Naive thymus-derived CD8-positive, alpha-beta T cell (primary cell): ENCODE data around the gene SMIM45.

Experiments
- ATAC-seq, 2 donors: fragments of 150-1000 bp; cut with Tn5 transposase in 1 of 2; sonication (Bioruptor Pico), chemical (Tn5 transposase) in 1 of 2; 1 replicate in 1 of 2; 2 replicates in 1 of 2; pipeline ENCODE4 v1.10.0; 2021; ENCODE audit warnings: mild to moderate bottlenecking in 2 of 2, moderate library complexity in 2 of 2
- POLR2A ChIA-PET: fragments of 350-600 bp; sonication (Branson Sonifier 250); formaldehyde crosslinking; loops from one replicate; lab custom pipeline; 2021; ENCODE audit warnings: antibody characterized with exemption; lab: Charles Lee
- DNase-seq, 10 donors: peaks; one replicate each; pipeline versions ENCODE4 v3.0.0 to v3.0.0-alpha.2; 2020 to 2022
- H3K27ac Mint-ChIP-seq, 10 donors: one replicate each; pipeline ENCODE4 v1.8.0; 2020 to 2022; ENCODE audit warnings: mild to moderate bottlenecking in 10 of 10, mixed read lengths in 10 of 10, moderate library complexity in 4 of 10, inconsistent platforms in 1 of 10
- H3K27me3 Mint-ChIP-seq, 5 donors: one replicate each; pipeline ENCODE4 v1.8.0; 2021 to 2022; ENCODE audit warnings: mixed read lengths in 5 of 5
- H3K36me3 Mint-ChIP-seq, 3 donors: one replicate each; pipeline ENCODE4 v1.8.0; 2020 to 2022; ENCODE audit warnings: mixed read lengths in 3 of 3, mild to moderate bottlenecking in 2 of 3, inconsistent platforms in 1 of 3
- H3K4me1 Mint-ChIP-seq, 4 donors: one replicate each; pipeline ENCODE4 v1.8.0; 2021 to 2022; ENCODE audit warnings: mixed read lengths in 4 of 4
- H3K4me3 Mint-ChIP-seq, 10 donors: one replicate each; pipeline ENCODE4 v1.8.0; 2020 to 2022; ENCODE audit warnings: mild to moderate bottlenecking in 10 of 10, mixed read lengths in 10 of 10, moderate library complexity in 6 of 10, inconsistent platforms in 1 of 10
- H3K9me3 Mint-ChIP-seq, 9 donors: one replicate each; pipeline ENCODE4 v1.8.0; 2020 to 2022; ENCODE audit warnings: mixed read lengths in 9 of 9, mild to moderate bottlenecking in 3 of 9, inconsistent platforms in 1 of 9, moderate library complexity in 1 of 9

Gene SMIM45

GRCh38 chr22:41951898-41952474 is at the start of gene SMIM45:
SMIM45 (plus strand) TSS chr22:41952150.
- POLR2A ChIA-PET: interaction anchor here (0.6 kb wide), 1 partner anchor 167 kb away, joined by 3 read pairs; no protein-coding TSS in a partner anchor
- H3K4me1 Mint-ChIP-seq: peaks cover 0 to 11% (median 6%) of the 10 kb centered on the region in 4 donors
- H3K4me3 Mint-ChIP-seq: no peak within 1 kb of the TSS
- ATAC-seq (no peak), DNase-seq (no peak)
- peaks cover 0 to 3% (median 0%) of the 10 kb centered on the region in 5 donors for H3K27me3 Mint-ChIP-seq
- H3K27ac Mint-ChIP-seq: peak within 1 kb of the TSS in 1 of 10 donors; percentile 26
- H3K9me3 Mint-ChIP-seq: no peaks in the 10 kb centered on the region
- no peaks in the 10 kb centered on the region for H3K36me3 Mint-ChIP-seq

DNA sequence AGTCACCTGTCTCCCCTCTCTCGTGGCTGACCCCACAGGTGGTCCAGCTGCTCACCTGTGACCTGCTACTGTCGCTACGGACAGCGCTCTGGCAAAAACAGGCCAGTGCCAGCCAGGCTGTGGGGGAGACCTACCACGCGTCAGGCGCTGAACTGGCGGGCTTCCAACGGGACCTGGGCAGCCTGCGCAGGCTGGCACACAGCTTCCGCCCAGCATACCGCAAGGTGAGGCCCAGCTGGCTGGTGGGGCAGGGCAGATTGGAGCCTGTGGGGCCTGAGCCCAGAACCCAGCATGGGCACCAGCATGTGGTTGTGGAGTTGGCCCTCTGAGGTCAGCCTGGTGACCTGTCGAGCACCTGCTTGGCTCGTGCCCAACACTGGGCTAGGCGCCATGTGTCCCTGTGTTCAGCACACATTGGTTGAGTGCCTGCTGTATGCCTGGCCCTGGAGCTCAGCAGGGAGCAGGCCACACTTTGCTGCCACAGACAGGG is 49.0 kb upstream of the SMIM45 start:
- no peaks in the 10 kb centered on the region for H3K9me3 Mint-ChIP-seq
- DNase-seq (no peak), ATAC-seq (no peak)
- H3K27me3 Mint-ChIP-seq: no peaks in the 10 kb centered on the region
- no peak overlapping the region for H3K4me3 Mint-ChIP-seq
- no peak overlapping the region for H3K27ac Mint-ChIP-seq
- peaks cover 0 to 6% (median 4%) of the 10 kb centered on the region in 4 donors for H3K4me1 Mint-ChIP-seq
- POLR2A ChIA-PET: interaction anchor here (0.6 kb wide), 1 partner anchor 232 kb away, joined by 5 read pairs; no protein-coding TSS in a partner anchor
- peaks cover 0 to 32% (median under 1%) of the 10 kb centered on the region in 3 donors for H3K36me3 Mint-ChIP-seq

- Mint-ChIP-seq H3K27ac (no peak overlapping the region), H3K4me3 (no peak overlapping the region), H3K27me3 (peaks cover 0 to 7% (median 2%) of the 10 kb centered on the region in 5 donors), H3K36me3 (peaks cover 0 to 15% (median 0%) of the 10 kb centered on the region in 3 donors), H3K4me1 (peaks cover 7 to 22% (median 18%) of the 10 kb centered on the region in 4 donors), H3K9me3 (no peaks in the 10 kb centered on the region)
- no peak for ATAC-seq
- POLR2A ChIA-PET: no interaction called here
- DNase-seq: no peak
These were observed 47.2 kb upstream of the SMIM45 start for GRCh38 chr22:41904450-41905410.

DNA sequence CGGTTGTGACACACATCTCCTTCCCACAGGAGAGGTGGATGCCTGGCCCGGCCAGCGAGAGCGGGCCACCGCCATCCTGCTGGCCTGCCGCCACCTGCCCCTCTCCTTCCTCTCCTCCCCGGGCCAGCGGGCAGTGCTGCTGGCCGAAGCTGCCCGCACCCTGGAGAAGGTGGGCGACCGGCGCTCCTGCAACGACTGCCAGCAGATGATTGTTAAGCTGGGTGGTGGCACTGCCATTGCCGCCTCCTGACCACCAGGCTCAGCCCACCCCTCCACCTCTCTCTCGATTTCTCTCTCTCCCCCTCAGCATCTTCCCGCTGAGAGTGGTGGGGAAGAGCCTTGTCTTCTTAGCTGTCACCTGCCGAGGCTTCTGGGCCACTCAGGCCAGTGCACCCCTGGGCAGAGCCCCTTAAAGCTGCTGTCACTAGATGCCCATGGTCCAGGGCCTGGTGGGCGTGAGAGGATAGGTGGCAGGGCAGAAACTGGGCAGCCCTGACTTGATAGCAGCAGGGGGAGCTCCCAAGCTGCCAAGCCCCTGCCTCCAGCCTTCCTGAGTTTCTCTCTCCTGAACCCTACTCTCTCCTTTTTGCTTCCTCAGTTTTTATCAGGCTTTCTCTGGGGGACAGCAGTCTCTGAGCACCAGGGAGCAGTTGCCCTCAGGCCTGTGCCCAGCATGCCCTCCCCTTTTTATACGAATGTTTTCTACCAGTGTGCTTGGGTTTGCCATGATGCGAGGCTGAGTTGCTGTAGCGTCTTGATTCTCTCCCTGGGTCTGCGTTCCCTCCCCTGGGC is 46.3 kb upstream of the SMIM45 start:
- Mint-ChIP-seq H3K27me3 (peaks cover 0 to 9% (median 2%) of the 10 kb centered on the region in 5 donors), H3K27ac (peak overlapping the region in 1 of 10 donors; percentile 89)
- POLR2A ChIA-PET: no interaction called here

DNA sequence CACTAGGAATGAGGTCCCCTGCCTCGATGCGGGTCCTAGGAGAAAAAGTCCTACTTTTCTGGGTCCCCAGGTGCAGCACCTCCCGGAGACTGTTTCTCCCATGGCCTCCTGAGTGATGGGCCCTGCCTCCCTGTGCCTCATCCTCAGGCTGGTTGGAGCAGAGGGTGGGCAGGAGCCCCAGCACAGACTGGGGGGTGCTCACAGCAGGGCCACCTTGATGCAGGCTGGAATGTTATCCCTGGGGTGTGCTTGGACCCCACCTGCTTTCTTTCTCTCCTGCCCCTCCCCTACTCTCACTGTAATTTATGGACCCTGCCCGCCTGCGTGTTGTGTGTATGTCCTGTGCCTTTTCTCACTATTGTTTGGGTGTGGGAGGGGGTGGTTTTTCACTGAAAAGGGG is 45.1 kb upstream of the SMIM45 start:
- H3K9me3 Mint-ChIP-seq: no peaks in the 10 kb centered on the region
- H3K27me3 Mint-ChIP-seq: peaks cover 5 to 15% (median 8%) of the 10 kb centered on the region in 5 donors
- peaks cover 0 to 9% (median 0%) of the 10 kb centered on the region in 3 donors for H3K36me3 Mint-ChIP-seq
- peak overlapping the region in 2 of 10 donors; percentile 21 for H3K27ac Mint-ChIP-seq
- no peak overlapping the region for H3K4me3 Mint-ChIP-seq
- DNase-seq (no peak), ATAC-seq (no peak)
- POLR2A ChIA-PET: interaction anchor here (0.7 kb wide), 1 partner anchor 106 kb away, joined by 3 read pairs; the partner anchor contains the start of gene CCDC134
- peaks cover 12 to 28% (median 25%) of the 10 kb centered on the region in 4 donors for H3K4me1 Mint-ChIP-seq

More for the DNA sequence above, 46.3 kb upstream of the SMIM45 start:
- peaks cover 7 to 22% (median 18%) of the 10 kb centered on the region in 4 donors for H3K4me1 Mint-ChIP-seq
- H3K4me3 Mint-ChIP-seq: no peak overlapping the region
- DNase-seq: no peak
- peaks cover 0 to 9% (median 0%) of the 10 kb centered on the region in 3 donors for H3K36me3 Mint-ChIP-seq
- no peaks in the 10 kb centered on the region for H3K9me3 Mint-ChIP-seq
- no peak for ATAC-seq

GRCh38 chr22:41907436-41908401 is 44.2 kb upstream of the SMIM45 start:
- no peak for ATAC-seq
- peak overlapping the region in 4 of 10 donors; percentile 44 to 78 (median 66) for H3K4me3 Mint-ChIP-seq

DNA sequence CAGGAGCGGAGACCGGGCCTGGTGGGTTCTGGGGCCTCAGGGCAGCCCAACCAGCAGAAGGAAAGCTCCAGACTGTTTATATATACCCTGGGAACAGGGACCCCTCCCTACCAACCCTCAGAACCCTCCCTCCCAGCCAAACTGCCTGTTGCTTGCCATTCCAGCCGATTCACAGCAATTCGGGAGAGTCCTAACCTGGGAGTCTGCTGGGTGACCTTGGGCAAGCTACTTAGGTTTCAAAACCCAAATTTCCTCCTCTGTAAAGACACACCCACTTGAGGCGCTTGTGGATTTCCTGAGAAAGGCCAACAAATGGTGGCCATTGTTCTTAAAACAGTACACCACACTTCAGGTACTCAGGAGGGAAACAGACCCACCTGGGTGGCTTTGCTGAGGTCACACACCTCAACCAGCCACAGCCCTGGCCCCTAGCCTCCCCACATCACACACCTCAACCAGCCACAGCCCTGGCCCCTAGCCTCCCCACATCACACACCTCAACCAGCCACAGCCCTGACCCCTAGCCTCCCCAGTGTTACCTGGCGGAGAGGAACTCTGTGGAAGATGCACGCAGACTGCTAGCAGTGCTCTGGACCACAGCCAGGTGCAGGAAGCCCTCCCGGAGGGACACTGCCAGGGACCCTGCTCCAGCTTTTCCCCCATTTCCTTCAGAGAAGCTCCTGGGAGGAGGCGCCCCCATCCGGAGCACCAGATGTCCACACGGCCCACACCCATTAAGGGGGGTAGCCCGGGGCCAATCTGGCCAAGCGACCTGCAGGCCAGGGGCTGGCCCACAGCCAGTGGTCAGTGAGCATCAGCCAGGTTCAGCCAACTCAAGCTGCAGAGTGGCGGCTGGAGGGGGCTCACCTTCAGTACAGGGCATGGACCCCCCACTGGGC is 43.3 kb upstream of the SMIM45 start:
- peak overlapping the region in 7 of 10 donors; percentile 19 to 77 (median 44) for H3K27ac Mint-ChIP-seq
- H3K27me3 Mint-ChIP-seq: peaks cover 16 to 32% (median 23%) of the 10 kb centered on the region in 5 donors
- H3K4me1 Mint-ChIP-seq: peaks cover 12 to 34% (median 33%) of the 10 kb centered on the region in 4 donors
- ATAC-seq: peak; percentile 11 to 55
- peaks cover 0 to 9% (median 0%) of the 10 kb centered on the region in 3 donors for H3K36me3 Mint-ChIP-seq
- H3K9me3 Mint-ChIP-seq: no peaks in the 10 kb centered on the region
- peak overlapping the region; percentile 45 to 80 (median 65) for H3K4me3 Mint-ChIP-seq
- POLR2A ChIA-PET: interaction anchor here (1.0 kb wide), 2 partner anchors 17 to 46 kb away, joined by 3 read pairs; no protein-coding TSS in a partner anchor
- DNase-seq: peak in 1 of 10 donors; percentile 22

More at GRCh38 chr22:41907436-41908401, 44.2 kb upstream of the SMIM45 start:
- H3K27ac Mint-ChIP-seq: peak overlapping the region in 3 of 10 donors; percentile 22 to 68 (median 48)
- H3K27me3 Mint-ChIP-seq: peaks cover 9 to 24% (median 16%) of the 10 kb centered on the region in 5 donors
- H3K4me1 Mint-ChIP-seq: peaks cover 12 to 30% (median 27%) of the 10 kb centered on the region in 4 donors
- no peaks in the 10 kb centered on the region for H3K9me3 Mint-ChIP-seq
- H3K36me3 Mint-ChIP-seq: peaks cover 0 to 9% (median 0%) of the 10 kb centered on the region in 3 donors
- POLR2A ChIA-PET: interaction anchor here (0.9 to 1.0 kb wide), 3 partner anchors 18 to 211 kb away, joined by 3 to 4 read pairs (median 3); no protein-coding TSS in a partner anchor
- no peak for DNase-seq

DNA sequence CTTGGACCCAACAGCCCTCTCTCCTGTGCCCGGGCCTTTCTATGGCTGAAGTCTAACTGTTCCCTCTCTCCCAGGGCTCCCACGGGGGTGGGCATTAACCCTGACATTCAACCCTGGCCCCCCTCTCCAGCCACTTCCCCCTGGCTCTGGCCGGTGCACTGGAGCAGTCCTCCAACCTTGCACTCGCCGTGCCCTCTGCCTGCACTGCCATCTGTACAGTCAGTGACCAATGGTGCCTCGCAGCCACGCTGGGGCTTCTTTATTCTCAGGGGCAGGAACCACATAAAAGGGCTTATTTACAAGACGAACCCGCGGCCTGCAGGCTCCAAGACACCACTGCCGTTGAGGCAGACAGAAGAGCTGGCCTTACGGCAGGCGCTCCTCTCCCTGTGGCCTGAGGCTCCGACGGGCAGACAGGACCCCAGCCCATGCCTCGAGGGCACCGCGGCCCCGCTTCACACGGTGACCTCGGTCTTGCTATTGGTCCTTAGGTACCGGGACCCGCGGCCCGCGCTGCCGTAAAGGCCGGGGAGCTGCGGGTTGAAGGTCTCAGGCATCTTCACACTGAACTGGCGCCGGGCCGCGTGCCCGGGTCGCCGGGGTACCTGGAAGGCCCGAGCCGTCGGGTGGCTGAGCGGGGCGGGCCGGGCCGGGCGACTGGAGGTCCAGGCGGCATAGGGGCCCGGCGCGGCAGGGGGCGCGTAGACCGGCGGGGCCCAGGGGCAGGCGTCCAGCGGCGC is 42.5 kb upstream of the SMIM45 start:
- H3K27ac Mint-ChIP-seq: peak overlapping the region in 2 of 10 donors; percentile 25 to 77
- POLR2A ChIA-PET: interaction anchor here (2.8 kb wide), 1 partner anchor 17 kb away, joined by 11 read pairs; the partner anchor contains the start of gene TNFRSF13C
- no peak for ATAC-seq

More for the DNA sequence above, 42.5 kb upstream of the SMIM45 start:
- peak overlapping the region in 9 of 10 donors; percentile 28 to 82 (median 64) for H3K4me3 Mint-ChIP-seq
- H3K27me3 Mint-ChIP-seq: peaks cover 16 to 32% (median 23%) of the 10 kb centered on the region in 5 donors
- peaks cover 12 to 34% (median 33%) of the 10 kb centered on the region in 4 donors for H3K4me1 Mint-ChIP-seq
- no peaks in the 10 kb centered on the region for H3K9me3 Mint-ChIP-seq
- H3K36me3 Mint-ChIP-seq: peaks cover 0 to 6% (median 0%) of the 10 kb centered on the region in 3 donors
- DNase-seq: no peak
